ENCODE measurements around the gene ACTL9. TPM values are rescaled to one million over a fixed set of nuclear protein-coding genes. Genes with fewer than 3 reads are reported as not detected.

ACTL9 gene
- total RNA-seq, 6 donors from 2014 or later = not detected

GRCh38 chr19:8681345-8682029 is 17.1 kb downstream of the ACTL9 start:
- no peaks in the 10 kb centered on the region for H3K36me3 ChIP-seq
- DNase-seq (no peak), ATAC-seq (ENCODE audit: low FRiP score in 2 of 2) (no peak)
- TF ChIP-seq EP300 (IDR thresholded peaks at IDR 0.05) (no peak), POLR2AphosphoS5 (IDR thresholded peaks at IDR 0.05) (no peak), CTCF (IDR thresholded peaks at IDR 0.05) (no peak), POLR2A (IDR thresholded peaks at IDR 0.05) (no peak)
- peaks cover 0 to 5% (median 0%) of the 10 kb centered on the region in 4 donors for H3K9me3 ChIP-seq
- no peak overlapping the region for H3K27ac ChIP-seq
- WGBS, 2 donors = 65 to 75% methylated on average over 2 of the region's 2 CpGs
- H3K4me3 ChIP-seq = no peak overlapping the region
- no peaks in the 10 kb centered on the region for H3K27me3 ChIP-seq
- no peaks in the 10 kb centered on the region for H3K4me1 ChIP-seq

- Histone ChIP-seq H3K4me3 (no peak overlapping the region), H3K27ac (no peak overlapping the region), H3K36me3 (no peaks in the 10 kb centered on the region), H3K27me3 (no peaks in the 10 kb centered on the region), H3K9me3 (peaks cover 0 to 5% (median 0%) of the 10 kb centered on the region in 4 donors), H3K4me1 (no peaks in the 10 kb centered on the region)
- no peak for TF ChIP-seq POLR2A (IDR thresholded peaks at IDR 0.05)
- TF ChIP-seq CTCF (IDR thresholded peaks at IDR 0.05) = no peak
- no peak for TF ChIP-seq POLR2AphosphoS5 (IDR thresholded peaks at IDR 0.05)
- no peak for TF ChIP-seq EP300 (IDR thresholded peaks at IDR 0.05)
- no peak for DNase-seq
- ATAC-seq (ENCODE audit: low FRiP score in 2 of 2) = no peak
- 82 to 87% methylated on average over 5 of the region's 5 CpGs for WGBS, 2 donors
Measured at GRCh38 chr19:8680676-8681344, 17.8 kb downstream of the ACTL9 start.

- H3K4me3 ChIP-seq = no peak overlapping the region
- no peak for ATAC-seq (ENCODE audit: low FRiP score in 2 of 2)
- no peak for DNase-seq
Measured at GRCh38 chr19:8678244-8678807, 20.3 kb downstream of the ACTL9 start.

GRCh38 chr19:8675066-8675465 is 23.5 kb downstream of the ACTL9 start:
- Histone ChIP-seq H3K4me3 (no peak overlapping the region), H3K4me1 (peaks cover 0 to 13% (median 5%) of the 10 kb centered on the region in 4 donors), H3K27me3 (no peaks in the 10 kb centered on the region), H3K9me3 (no peaks in the 10 kb centered on the region), H3K27ac (no peak overlapping the region), H3K36me3 (no peaks in the 10 kb centered on the region)
- ATAC-seq (ENCODE audit: low FRiP score in 2 of 2) (no peak), DNase-seq (no peak)
- 75 to 85% methylated on average over 3 of the region's 3 CpGs for WGBS, 2 donors
- TF ChIP-seq CTCF (IDR thresholded peaks at IDR 0.05) (no peak), POLR2A (IDR thresholded peaks at IDR 0.05) (no peak), EP300 (IDR thresholded peaks at IDR 0.05) (no peak), POLR2AphosphoS5 (IDR thresholded peaks at IDR 0.05) (no peak)

More at GRCh38 chr19:8678244-8678807, 20.3 kb downstream of the ACTL9 start:
- Histone ChIP-seq H3K36me3 (no peaks in the 10 kb centered on the region), H3K4me1 (no peaks in the 10 kb centered on the region), H3K27me3 (no peaks in the 10 kb centered on the region), H3K27ac (no peak overlapping the region), H3K9me3 (peaks cover 0 to 5% (median 0%) of the 10 kb centered on the region in 4 donors)
- TF ChIP-seq POLR2A (IDR thresholded peaks at IDR 0.05) = no peak
- no peak for TF ChIP-seq CTCF (IDR thresholded peaks at IDR 0.05)
- no peak for TF ChIP-seq EP300 (IDR thresholded peaks at IDR 0.05)
- TF ChIP-seq POLR2AphosphoS5 (IDR thresholded peaks at IDR 0.05) = no peak

Data from upper lobe of left lung (tissue), 6 donors.